GM23338 (cell line): ENCODE results near the gene PREB. TPM values are rescaled to one million over a fixed set of nuclear protein-coding genes. Genes with fewer than 3 reads are reported as not detected.

Source experiments
- ATAC-seq: fragments of 200-7000 bp; cut with Tn5 transposase; 3 replicates; pipeline ENCODE4 v1.9.1; 2020
- DNase-seq: peaks from one replicate; pipeline ENCODE4 v3.0.0-alpha.2; 2015; ENCODE audit warnings: low spot score
- H2AFZ ChIP-seq: fragments of 200-600 bp; sonication (generic); 2 replicates; pipeline ENCODE4 v1.8.0; 2016; ENCODE audit warnings: antibody characterized with exemption, mild to moderate bottlenecking, moderate library complexity
- H3F3A ChIP-seq: fragments of 200-600 bp; sonication (generic); replicated peaks from 2 replicates; pipeline ENCODE4 v1.8.0; 2017; ENCODE audit warnings: antibody characterized with exemption, mixed run types, low read depth
- H3K27ac ChIP-seq: fragments of 200-600 bp; sonication (generic); 2 replicates; pipeline ENCODE4 v1.6.1; 2016; ENCODE audit warnings: low read depth
- H3K27me3 ChIP-seq: fragments of 200-600 bp; sonication (generic); 2 replicates; pipeline ENCODE4 v1.8.0; 2016; ENCODE audit warnings: mild to moderate bottlenecking, mixed run types, moderate library complexity; ENCODE audit not compliant: insufficient read depth
- H3K36me3 ChIP-seq: fragments of 200-600 bp; sonication (generic); 2 replicates; pipeline ENCODE4 v1.8.0; 2016; ENCODE audit warnings: mild to moderate bottlenecking; ENCODE audit not compliant: insufficient read depth
- H3K4me1 ChIP-seq: fragments of 200-600 bp; sonication (generic); 2 replicates; pipeline ENCODE4 v1.8.0; 2016; ENCODE audit warnings: mild to moderate bottlenecking, moderate library complexity; ENCODE audit not compliant: insufficient read depth
- H3K4me2 ChIP-seq: fragments of 200-600 bp; sonication (generic); 2 replicates; pipeline ENCODE4 v1.7.1; 2017; ENCODE audit warnings: mixed run types
- H3K4me3 ChIP-seq: fragments of 200-600 bp; sonication (generic); 2 replicates; pipeline ENCODE4 v1.6.1; 2016; ENCODE audit warnings: mixed run types
- H3K79me2 ChIP-seq: fragments of 200-600 bp; sonication (generic); replicated peaks from 2 replicates; pipeline ENCODE4 v1.8.0; 2017; ENCODE audit warnings: mild to moderate bottlenecking; ENCODE audit not compliant: insufficient read depth
- H3K9me2 ChIP-seq: fragments of 200-600 bp; sonication (generic); 2 replicates; pipeline ENCODE4 v1.8.0; 2017; ENCODE audit not compliant: insufficient read depth
- H4K20me1 ChIP-seq: fragments of 200-600 bp; sonication (generic); replicated peaks from 2 replicates; pipeline ENCODE4 v1.8.0; 2017; ENCODE audit warnings: mild to moderate bottlenecking; ENCODE audit not compliant: insufficient read depth
- H3K27ac Mint-ChIP-seq: 2 replicates; pipeline ENCODE4 v1.8.0; 2020; ENCODE audit warnings: inconsistent platforms, mild to moderate bottlenecking, moderate library complexity, mixed read lengths
- H3K27me3 Mint-ChIP-seq: 3 replicates; pipeline ENCODE4 v1.8.0; 2022; ENCODE audit warnings: low read depth, mild to moderate bottlenecking, moderate library complexity, mixed read lengths, inconsistent platforms; ENCODE audit not compliant: insufficient read depth, poor library complexity
- H3K36me3 Mint-ChIP-seq: 3 replicates; pipeline ENCODE4 v1.8.0; 2021; ENCODE audit warnings: low read depth, mild to moderate bottlenecking, inconsistent platforms, moderate library complexity, mixed read lengths
- H3K4me1 Mint-ChIP-seq: 3 replicates; pipeline ENCODE4 v1.8.0; 2020; ENCODE audit warnings: mild to moderate bottlenecking, inconsistent platforms, mixed read lengths
- H3K4me3 Mint-ChIP-seq: 3 replicates; pipeline ENCODE4 v1.8.0; 2021; ENCODE audit warnings: moderate library complexity, mild to moderate bottlenecking, inconsistent platforms, mixed read lengths
- H3K9me3 Mint-ChIP-seq: 3 replicates; pipeline ENCODE4 v1.8.0; 2020; ENCODE audit warnings: moderate library complexity, mild to moderate bottlenecking, inconsistent platforms, mixed read lengths
- CREB1 ChIP-seq: fragments of 250-450 bp; sonication (Bioruptor Pico); IDR thresholded peaks from 2 replicates; pipeline ENCODE4 v1.5.0; 2020; ENCODE audit warnings: low read depth, mild to moderate bottlenecking, moderate library complexity
- EZH2 ChIP-seq: fragments of 200-600 bp; sonication (generic); IDR thresholded peaks from one replicate; pipeline ENCODE4 v1.8.0; 2017; ENCODE audit warnings: antibody characterized with exemption, mild to moderate bottlenecking, low read depth; ENCODE audit not compliant: unreplicated experiment
- EZH2phosphoT487 ChIP-seq: fragments of 200-600 bp; sonication (generic); IDR thresholded peaks from one replicate; pipeline ENCODE4 v1.8.1; 2018; ENCODE audit warnings: antibody characterized with exemption; ENCODE audit not compliant: unreplicated experiment
- JUNB ChIP-seq: IDR thresholded peaks from one replicate; pipeline ENCODE4 v1.6.1; 2016; ENCODE audit warnings: antibody characterized with exemption; ENCODE audit not compliant: unreplicated experiment
- NANOG ChIP-seq: IDR thresholded peaks from 2 replicates; pipeline ENCODE4 v1.6.1; 2016; ENCODE audit warnings: antibody characterized with exemption, borderline replicate concordance
- POLR2AphosphoS5 ChIP-seq: IDR thresholded peaks from 2 replicates; pipeline ENCODE4 v1.6.1; 2016; ENCODE audit warnings: antibody characterized with exemption, low read depth
- STAT1 ChIP-seq: IDR thresholded peaks from one replicate; pipeline ENCODE4 v1.6.1; 2016; ENCODE audit warnings: antibody characterized with exemption; ENCODE audit not compliant: unreplicated experiment
- ZNF114 ChIP-seq: fragments of 250-450 bp; sonication (Bioruptor Pico); IDR thresholded peaks from 2 replicates; pipeline ENCODE4 v1.5.0; 2020; ENCODE audit warnings: mild to moderate bottlenecking, moderate library complexity
- ZNF331 ChIP-seq: fragments of 250-450 bp; sonication (Bioruptor Pico); IDR thresholded peaks from 2 replicates; pipeline ENCODE4 v1.5.0; 2020; ENCODE audit warnings: low read depth, mild to moderate bottlenecking, moderate library complexity
- polyA plus RNA-seq: library from polyadenylated mRNA; unstranded; fragments of >200 nt; fragmentation: Nextera tagmentation; extraction: Ambion mirVana; gene quantifications from 2 replicates; pipeline ENCODE4 v1.2.1, GENCODE V29; 2016
- total RNA-seq: library from RNA; depleted of rRNA; stranded (reverse); fragments of >200 nt; shearing (Covaris generic); gene quantifications from 2 replicates; pipeline ENCODE4 v1.2.3, GENCODE V29; 2014
- TF ChIP-seq, protein P1 (sequence below), 2 experiments: fragments of 200-600 bp in 1 of 2; sonication (generic) in 1 of 2; conservative IDR thresholded peaks; 2 replicates each; pipeline versions ENCODE4 v1.5.1 to v1.6.1; 2016 to 2017; ENCODE audit warnings: antibody characterized with exemption in 2 of 2, low read depth in 2 of 2, mild to moderate bottlenecking in 2 of 2, moderate library complexity in 1 of 2
- TF ChIP-seq, protein P2 (sequence below): IDR thresholded peaks from one replicate; pipeline ENCODE4 v1.6.1; 2018; ENCODE audit warnings: antibody characterized with exemption; ENCODE audit not compliant: unreplicated experiment
- TF ChIP-seq, protein P3 (sequence below): IDR thresholded peaks from 2 replicates; pipeline ENCODE4 v1.6.1; 2016; ENCODE audit warnings: antibody characterized with exemption

The PREB gene
- total and polyA plus RNA-seq, 2 experiments from 2014 or later, result 41.2 to 79.7 TPM

DNA sequence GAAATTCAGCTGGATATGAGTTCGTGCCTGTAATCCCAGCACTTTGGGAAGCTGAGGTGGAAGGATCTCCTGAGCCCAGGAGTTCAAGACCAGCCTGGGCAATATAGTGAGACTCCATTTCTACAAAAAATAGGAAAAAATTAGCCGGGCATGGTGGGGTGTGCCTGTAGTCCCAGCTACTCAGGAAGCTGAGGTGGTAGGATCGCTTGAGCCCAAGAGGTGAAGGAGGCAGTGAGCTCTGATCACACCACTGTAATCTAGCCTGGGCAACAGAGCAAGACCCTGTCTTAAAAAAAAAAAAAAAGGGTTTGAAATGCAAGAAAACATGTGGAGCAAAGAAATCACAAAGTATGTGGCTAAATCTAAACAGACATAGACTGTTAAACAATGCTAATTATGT lies 25.4 kb downstream of the PREB start:
- H3K4me3 ChIP-seq, result no peak overlapping the region
- ATAC-seq, result no peak

More for the DNA sequence above, 25.4 kb downstream of the PREB start:
- no peak overlapping the region for H3K4me3 Mint-ChIP-seq
- no peaks in the 10 kb centered on the region for H3K4me1 ChIP-seq
- no peaks in the 10 kb centered on the region for H3K79me2 ChIP-seq
- no peaks in the 10 kb centered on the region for H3K27me3 ChIP-seq
- H3K27ac ChIP-seq, result no peak overlapping the region
- no peaks in the 10 kb centered on the region for H3K9me3 Mint-ChIP-seq
- H3F3A ChIP-seq, result no peaks in the 10 kb centered on the region
- H3K4me2 ChIP-seq, result no peak overlapping the region
- no peaks in the 10 kb centered on the region for H3K9me2 ChIP-seq
- TF ChIP-seq, protein P1, sequence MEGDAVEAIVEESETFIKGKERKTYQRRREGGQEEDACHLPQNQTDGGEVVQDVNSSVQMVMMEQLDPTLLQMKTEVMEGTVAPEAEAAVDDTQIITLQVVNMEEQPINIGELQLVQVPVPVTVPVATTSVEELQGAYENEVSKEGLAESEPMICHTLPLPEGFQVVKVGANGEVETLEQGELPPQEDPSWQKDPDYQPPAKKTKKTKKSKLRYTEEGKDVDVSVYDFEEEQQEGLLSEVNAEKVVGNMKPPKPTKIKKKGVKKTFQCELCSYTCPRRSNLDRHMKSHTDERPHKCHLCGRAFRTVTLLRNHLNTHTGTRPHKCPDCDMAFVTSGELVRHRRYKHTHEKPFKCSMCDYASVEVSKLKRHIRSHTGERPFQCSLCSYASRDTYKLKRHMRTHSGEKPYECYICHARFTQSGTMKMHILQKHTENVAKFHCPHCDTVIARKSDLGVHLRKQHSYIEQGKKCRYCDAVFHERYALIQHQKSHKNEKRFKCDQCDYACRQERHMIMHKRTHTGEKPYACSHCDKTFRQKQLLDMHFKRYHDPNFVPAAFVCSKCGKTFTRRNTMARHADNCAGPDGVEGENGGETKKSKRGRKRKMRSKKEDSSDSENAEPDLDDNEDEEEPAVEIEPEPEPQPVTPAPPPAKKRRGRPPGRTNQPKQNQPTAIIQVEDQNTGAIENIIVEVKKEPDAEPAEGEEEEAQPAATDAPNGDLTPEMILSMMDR (conservative IDR thresholded peaks at IDR 0.05; ENCODE audit: low read depth in 2 of 2), result no peak
- TF ChIP-seq NANOG (no peak), JUNB (no peak), STAT1 (no peak), EZH2phosphoT487 (no peak), ZNF114 (CRISPR knock-in tag) (no peak), CREB1 (CRISPR knock-in tag) (no peak), EZH2 (no peak), ZNF331 (CRISPR knock-in tag) (no peak), POLR2AphosphoS5 (no peak)
- TF ChIP-seq, protein P2, sequence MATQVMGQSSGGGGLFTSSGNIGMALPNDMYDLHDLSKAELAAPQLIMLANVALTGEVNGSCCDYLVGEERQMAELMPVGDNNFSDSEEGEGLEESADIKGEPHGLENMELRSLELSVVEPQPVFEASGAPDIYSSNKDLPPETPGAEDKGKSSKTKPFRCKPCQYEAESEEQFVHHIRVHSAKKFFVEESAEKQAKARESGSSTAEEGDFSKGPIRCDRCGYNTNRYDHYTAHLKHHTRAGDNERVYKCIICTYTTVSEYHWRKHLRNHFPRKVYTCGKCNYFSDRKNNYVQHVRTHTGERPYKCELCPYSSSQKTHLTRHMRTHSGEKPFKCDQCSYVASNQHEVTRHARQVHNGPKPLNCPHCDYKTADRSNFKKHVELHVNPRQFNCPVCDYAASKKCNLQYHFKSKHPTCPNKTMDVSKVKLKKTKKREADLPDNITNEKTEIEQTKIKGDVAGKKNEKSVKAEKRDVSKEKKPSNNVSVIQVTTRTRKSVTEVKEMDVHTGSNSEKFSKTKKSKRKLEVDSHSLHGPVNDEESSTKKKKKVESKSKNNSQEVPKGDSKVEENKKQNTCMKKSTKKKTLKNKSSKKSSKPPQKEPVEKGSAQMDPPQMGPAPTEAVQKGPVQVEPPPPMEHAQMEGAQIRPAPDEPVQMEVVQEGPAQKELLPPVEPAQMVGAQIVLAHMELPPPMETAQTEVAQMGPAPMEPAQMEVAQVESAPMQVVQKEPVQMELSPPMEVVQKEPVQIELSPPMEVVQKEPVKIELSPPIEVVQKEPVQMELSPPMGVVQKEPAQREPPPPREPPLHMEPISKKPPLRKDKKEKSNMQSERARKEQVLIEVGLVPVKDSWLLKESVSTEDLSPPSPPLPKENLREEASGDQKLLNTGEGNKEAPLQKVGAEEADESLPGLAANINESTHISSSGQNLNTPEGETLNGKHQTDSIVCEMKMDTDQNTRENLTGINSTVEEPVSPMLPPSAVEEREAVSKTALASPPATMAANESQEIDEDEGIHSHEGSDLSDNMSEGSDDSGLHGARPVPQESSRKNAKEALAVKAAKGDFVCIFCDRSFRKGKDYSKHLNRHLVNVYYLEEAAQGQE, result no peak
- TF ChIP-seq, protein P3, sequence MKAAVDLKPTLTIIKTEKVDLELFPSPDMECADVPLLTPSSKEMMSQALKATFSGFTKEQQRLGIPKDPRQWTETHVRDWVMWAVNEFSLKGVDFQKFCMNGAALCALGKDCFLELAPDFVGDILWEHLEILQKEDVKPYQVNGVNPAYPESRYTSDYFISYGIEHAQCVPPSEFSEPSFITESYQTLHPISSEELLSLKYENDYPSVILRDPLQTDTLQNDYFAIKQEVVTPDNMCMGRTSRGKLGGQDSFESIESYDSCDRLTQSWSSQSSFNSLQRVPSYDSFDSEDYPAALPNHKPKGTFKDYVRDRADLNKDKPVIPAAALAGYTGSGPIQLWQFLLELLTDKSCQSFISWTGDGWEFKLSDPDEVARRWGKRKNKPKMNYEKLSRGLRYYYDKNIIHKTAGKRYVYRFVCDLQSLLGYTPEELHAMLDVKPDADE, result no peak
- no peaks in the 10 kb centered on the region for H3K36me3 Mint-ChIP-seq
- no peak overlapping the region for H3K27ac Mint-ChIP-seq
- no peaks in the 10 kb centered on the region for H3K36me3 ChIP-seq
- H3K27me3 Mint-ChIP-seq, result peaks cover 4% of the 10 kb centered on the region
- DNase-seq, result no peak
- no peaks in the 10 kb centered on the region for H4K20me1 ChIP-seq
- no peak overlapping the region for H2AFZ ChIP-seq
- peaks cover 6% of the 10 kb centered on the region; the same call in 2 of the 3 replicates for H3K4me1 Mint-ChIP-seq
